Keratinocyte (primary cell): ENCODE results near the gene TNS3. TPM values are rescaled to one million over a fixed set of nuclear protein-coding genes. Genes with fewer than 3 reads are reported as not detected.

Source experiments
- DNase-seq: peaks from one replicate; pipeline ENCODE4 v3.0.0-alpha.2; 2011; ENCODE audit warnings: low read depth, missing footprints, low spot score
- FAIRE-seq: peaks from 2 replicates; lab custom pipeline; 2011; peaks lifted over from hg19 to GRCh38; lab: Jason Lieb, UNC
- H2AFZ ChIP-seq: 2 replicates; pipeline ENCODE4 v1.6.0; 2012; ENCODE audit warnings: low read length, control low read depth, inconsistent platforms; ENCODE audit not compliant: control insufficient read depth
- H3K27ac ChIP-seq: 2 replicates; pipeline ENCODE4 v1.5.1; 2011; ENCODE audit warnings: low read length; ENCODE audit not compliant: control insufficient read depth, insufficient read depth
- H3K27me3 ChIP-seq: 3 replicates; pipeline ENCODE4 v1.6.0; 2011; ENCODE audit warnings: low read length; ENCODE audit not compliant: control insufficient read depth, insufficient read depth; ENCODE audit errors: extremely low read depth
- H3K36me3 ChIP-seq, 2 experiments: 2 replicates in 1 of 2; 3 replicates in 1 of 2; pipeline ENCODE4 v1.5.1; 2011; ENCODE audit warnings: low read length in 2 of 2, mild to moderate bottlenecking in 1 of 2; ENCODE audit not compliant: control insufficient read depth in 2 of 2, insufficient read depth in 2 of 2; ENCODE audit errors: extremely low read depth in 1 of 2
- H3K4me1 ChIP-seq: 3 replicates; pipeline ENCODE4 v1.5.1; 2011; ENCODE audit warnings: low read length; ENCODE audit not compliant: control insufficient read depth, insufficient read depth; ENCODE audit errors: extremely low read depth
- H3K4me2 ChIP-seq: 3 replicates; pipeline ENCODE4 v1.6.0; 2011; ENCODE audit warnings: low read depth, low read length; ENCODE audit not compliant: control insufficient read depth, insufficient read depth; ENCODE audit errors: extremely low read depth
- H3K4me3 ChIP-seq, 3 experiments: fragments of 200-600 bp in 1 of 3; sonication (generic) in 1 of 3; 2 replicates in 2 of 3; 3 replicates in 1 of 3; pipeline ENCODE4 v1.5.1; 2011 to 2016; ENCODE audit warnings: low read length in 3 of 3, mild to moderate bottlenecking in 3 of 3, control low read depth in 2 of 3, inconsistent platforms in 1 of 3, low read depth in 1 of 3, mixed read lengths in 1 of 3, mixed run types in 1 of 3, moderate library complexity in 1 of 3; ENCODE audit not compliant: control insufficient read depth in 2 of 3, insufficient read depth in 2 of 3; ENCODE audit errors: extremely low read depth in 1 of 3
- H3K79me2 ChIP-seq: 2 replicates; pipeline ENCODE4 v1.6.0; 2012; ENCODE audit warnings: low read length; ENCODE audit not compliant: control insufficient read depth, insufficient read depth
- H3K9ac ChIP-seq: 3 replicates; pipeline ENCODE4 v1.6.0; 2011; ENCODE audit warnings: low read length; ENCODE audit not compliant: control insufficient read depth, insufficient read depth; ENCODE audit errors: extremely low read depth
- H3K9me1 ChIP-seq: 3 replicates; pipeline ENCODE4 v1.6.0; 2011; ENCODE audit warnings: low read length; ENCODE audit not compliant: control insufficient read depth, insufficient read depth; ENCODE audit errors: extremely low read depth
- H3K9me3 ChIP-seq: 2 replicates; pipeline ENCODE4 v1.5.1; 2012; ENCODE audit warnings: low read depth, low read length; ENCODE audit not compliant: control insufficient read depth
- H4K20me1 ChIP-seq: 3 replicates; pipeline ENCODE4 v1.6.0; 2011; ENCODE audit warnings: low read length; ENCODE audit not compliant: control insufficient read depth, insufficient read depth; ENCODE audit errors: extremely low read depth
- EZH2 ChIP-seq: IDR thresholded peaks from one replicate; pipeline ENCODE4 v1.6.1; 2012; ENCODE audit warnings: inconsistent platforms, mild to moderate bottlenecking, low read length, moderate library complexity
- dilution Hi-C: fragments of 300-500 bp; cut with MboI; formaldehyde crosslinking; loops from one replicate; pipeline ENCODE4 v1.7.0; 2020; ENCODE audit warnings: low sequenced_read_pairs; ENCODE audit not compliant: extremely low pct_ligation_motif_present
- polyA plus RNA-seq, 5 experiments: library from polyadenylated mRNA; depleted of rRNA in 3 of 5; stranded (reverse) in 3 of 5; stranded (forward) in 1 of 5; unstranded in 1 of 5; fragments of >200 nt; gene quantifications; 1 replicate in 1 of 5; 2 replicates in 3 of 5; 3 replicates in 1 of 5; pipeline versions ENCODE4 v1.2.1 to v1.2.3, GENCODE V29; 2011 to 2012; ENCODE audit warnings: missing spikeins in 2 of 5, low read depth in 1 of 5, low replicate concordance in 1 of 5
- TF ChIP-seq, protein P1 (sequence below), 3 experiments: IDR thresholded peaks in 1 of 3; conservative IDR thresholded peaks in 1 of 3; optimal IDR thresholded peaks in 1 of 3; 2 replicates in 2 of 3; 3 replicates in 1 of 3; pipeline versions ENCODE3 to v1.5.1; 2011; ENCODE audit warnings: low read length in 3 of 3, mild to moderate bottlenecking in 3 of 3, moderate library complexity in 2 of 3, control low read depth in 1 of 3, inconsistent platforms in 1 of 3; ENCODE audit not compliant: insufficient read depth in 2 of 3; ENCODE audit errors: extremely low read depth in 1 of 3

The TNS3 gene
- polyA plus RNA-seq, 1 donor (not counting 4 experiments of a cell fraction or from before 2014, with no cell fraction given): 3.9 TPM

DNA sequence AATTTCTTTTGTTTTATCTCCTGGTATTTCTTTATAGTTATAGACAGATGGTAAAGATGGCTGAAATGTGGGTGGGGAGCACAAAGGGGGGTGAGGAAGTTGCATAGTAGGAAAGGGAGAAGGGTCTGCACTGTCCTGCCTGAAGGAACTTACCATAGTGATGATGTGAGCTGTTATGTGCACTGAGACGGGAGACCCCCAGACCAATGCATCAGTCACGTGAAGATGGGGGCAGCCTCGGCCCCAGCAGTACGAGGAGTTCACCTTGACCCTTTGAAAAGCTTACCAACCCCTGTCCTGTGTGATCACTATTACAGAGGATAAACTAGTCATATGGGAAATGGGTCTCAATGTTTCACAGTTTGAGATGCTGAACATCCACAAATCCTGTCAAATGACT lies 316.3 kb downstream of the TNS3 start:
- dilution Hi-C loops: no loop called here

DNA sequence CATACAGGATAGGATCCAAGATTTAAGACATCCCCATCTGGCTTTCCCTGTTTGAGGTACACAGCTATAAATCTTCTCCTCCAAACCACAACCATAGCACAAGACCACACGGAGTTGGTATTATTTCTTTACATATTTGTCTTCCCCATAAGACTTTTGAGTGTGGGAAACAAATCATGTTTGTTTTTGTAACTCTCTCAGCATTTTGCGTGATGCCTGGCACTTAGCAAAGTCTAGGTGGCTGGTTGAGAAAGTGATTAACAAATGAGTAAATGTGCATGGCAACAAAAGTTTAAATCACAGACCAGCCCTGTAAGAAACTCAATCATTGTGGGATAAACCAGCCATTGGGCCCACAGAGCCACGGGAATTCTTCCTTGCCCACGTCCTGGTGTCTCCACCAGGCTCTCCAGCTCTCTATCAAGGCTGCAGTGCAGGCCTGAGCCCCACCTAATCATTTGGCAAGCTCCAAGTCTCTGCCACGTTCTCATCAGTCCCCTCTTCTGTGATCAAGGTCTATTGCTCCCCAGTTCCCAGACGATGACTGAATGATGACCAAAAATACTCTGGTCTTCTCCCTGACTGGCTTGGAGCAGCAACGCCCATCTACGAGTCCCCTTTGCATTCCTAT lies 317.8 kb downstream of the TNS3 start:
- Histone ChIP-seq H3K9me3 (no peaks in the 10 kb centered on the region), H3K9ac (no peak overlapping the region), H3K9me1 (peaks cover 2% of the 10 kb centered on the region), H3K4me2 (no peak overlapping the region), H3K27ac (no peak overlapping the region), H3K36me3 (no peaks in the 10 kb centered on the region), H4K20me1 (no peaks in the 10 kb centered on the region), H3K4me1 (no peaks in the 10 kb centered on the region), H3K27me3 (no peaks in the 10 kb centered on the region), H3K79me2 (no peaks in the 10 kb centered on the region), H3K4me3 (no peak overlapping the region), H2AFZ (no peak overlapping the region)
- dilution Hi-C loops: no loop called here
- FAIRE-seq (no peak), DNase-seq (no peak)
- no peak for TF ChIP-seq EZH2
- TF ChIP-seq, protein P1, sequence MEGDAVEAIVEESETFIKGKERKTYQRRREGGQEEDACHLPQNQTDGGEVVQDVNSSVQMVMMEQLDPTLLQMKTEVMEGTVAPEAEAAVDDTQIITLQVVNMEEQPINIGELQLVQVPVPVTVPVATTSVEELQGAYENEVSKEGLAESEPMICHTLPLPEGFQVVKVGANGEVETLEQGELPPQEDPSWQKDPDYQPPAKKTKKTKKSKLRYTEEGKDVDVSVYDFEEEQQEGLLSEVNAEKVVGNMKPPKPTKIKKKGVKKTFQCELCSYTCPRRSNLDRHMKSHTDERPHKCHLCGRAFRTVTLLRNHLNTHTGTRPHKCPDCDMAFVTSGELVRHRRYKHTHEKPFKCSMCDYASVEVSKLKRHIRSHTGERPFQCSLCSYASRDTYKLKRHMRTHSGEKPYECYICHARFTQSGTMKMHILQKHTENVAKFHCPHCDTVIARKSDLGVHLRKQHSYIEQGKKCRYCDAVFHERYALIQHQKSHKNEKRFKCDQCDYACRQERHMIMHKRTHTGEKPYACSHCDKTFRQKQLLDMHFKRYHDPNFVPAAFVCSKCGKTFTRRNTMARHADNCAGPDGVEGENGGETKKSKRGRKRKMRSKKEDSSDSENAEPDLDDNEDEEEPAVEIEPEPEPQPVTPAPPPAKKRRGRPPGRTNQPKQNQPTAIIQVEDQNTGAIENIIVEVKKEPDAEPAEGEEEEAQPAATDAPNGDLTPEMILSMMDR (optimal IDR thresholded peaks at IDR 0.05 in 1 of 3, IDR thresholded peaks at IDR 0.05 in 1 of 3, conservative IDR thresholded peaks at IDR 0.05 in 1 of 3; ENCODE audit: extremely low read depth in 1 of 3, insufficient read depth in 2 of 3, low read length in 3 of 3): no peak

More for the DNA sequence above, 316.3 kb downstream of the TNS3 start:
- H3K4me1 ChIP-seq: no peaks in the 10 kb centered on the region
- no peaks in the 10 kb centered on the region for H3K79me2 ChIP-seq
- H3K36me3 ChIP-seq: no peaks in the 10 kb centered on the region
- FAIRE-seq (no peak), DNase-seq (no peak)
- H2AFZ ChIP-seq: no peak overlapping the region
- no peak for TF ChIP-seq EZH2
- TF ChIP-seq, protein P1 (optimal IDR thresholded peaks at IDR 0.05 in 1 of 3, IDR thresholded peaks at IDR 0.05 in 1 of 3, conservative IDR thresholded peaks at IDR 0.05 in 1 of 3; ENCODE audit: extremely low read depth in 1 of 3, insufficient read depth in 2 of 3, low read length in 3 of 3): no peak
- H4K20me1 ChIP-seq: no peaks in the 10 kb centered on the region
- H3K4me3 ChIP-seq: no peak overlapping the region
- H3K4me2 ChIP-seq: no peak overlapping the region
- no peak overlapping the region for H3K9ac ChIP-seq
- H3K27ac ChIP-seq: no peak overlapping the region
- H3K9me3 ChIP-seq: no peaks in the 10 kb centered on the region
- no peaks in the 10 kb centered on the region for H3K27me3 ChIP-seq
- no peaks in the 10 kb centered on the region for H3K9me1 ChIP-seq
